ENCODE data around the gene AP2B1. TPM values are rescaled to one million over a fixed set of nuclear protein-coding genes. Genes with fewer than 3 reads are reported as not detected.
"Not testable (repeated sequence)": the region's sequence is repeated elsewhere in the genome, so short reads cannot be mapped to it uniquely, and the experiment has no call there.

AP2B1 gene
- total RNA-seq (2014; rRNA removed; shearing (Covaris generic)): 104 and 126 TPM in 2 replicates

GRCh38 chr17:35587074-35587961 is at the start of gene AP2B1:
TSS of gene AP2B1 (plus strand) at chr17:35587322. CDS start at chr17:35594031, 6,709 bp downstream.
- in situ Hi-C loops (cut with HindIII; ENCODE audit: low sequenced_read_pairs): no loop called here
- DNase-seq (ENCODE audit: low spot score): peak; percentile 95

GRCh38 chr17:35537601-35538141 is 49.5 kb upstream of the AP2B1 start, which contains the start of gene SLFN12L:
TSS of gene SLFN12L (minus strand) at chr17:35537678. CDS start at chr17:35522364, 15,314 bp downstream.
- no peak for DNase-seq (ENCODE audit: low spot score)
- in situ Hi-C loops (cut with HindIII; ENCODE audit: low sequenced_read_pairs): no loop called here

- in situ Hi-C loops (cut with HindIII; ENCODE audit: low sequenced_read_pairs): no loop called here
- DNase-seq (ENCODE audit: low spot score): no peak
Observed at GRCh38 chr17:35539659-35540026, 47.5 kb upstream of the AP2B1 start.

GRCh38 chr17:35540589-35541404 is 46.3 kb upstream of the AP2B1 start:
- no peak for DNase-seq (ENCODE audit: low spot score)
- in situ Hi-C loops (cut with HindIII; ENCODE audit: low sequenced_read_pairs): no loop called here

- no peak for DNase-seq (ENCODE audit: low spot score)
- in situ Hi-C loops (cut with HindIII; ENCODE audit: low sequenced_read_pairs): no loop called here
Observed at GRCh38 chr17:35541434-35541833, 45.7 kb upstream of the AP2B1 start.

GRCh38 chr17:35542990-35543389 is 44.1 kb upstream of the AP2B1 start:
- no peak for DNase-seq (ENCODE audit: low spot score)
- in situ Hi-C loops (cut with HindIII; ENCODE audit: low sequenced_read_pairs): no loop called here

- DNase-seq (ENCODE audit: low spot score): no peak
- in situ Hi-C loops (cut with HindIII; ENCODE audit: low sequenced_read_pairs): no loop called here
Observed at GRCh38 chr17:35543856-35544255, 43.3 kb upstream of the AP2B1 start.

- DNase-seq (ENCODE audit: low spot score): no peak
- in situ Hi-C loops (cut with HindIII; ENCODE audit: low sequenced_read_pairs): no loop called here
Observed at GRCh38 chr17:35545150-35545549, 42.0 kb upstream of the AP2B1 start.

- DNase-seq (ENCODE audit: low spot score): no peak
- in situ Hi-C loops (cut with HindIII; ENCODE audit: low sequenced_read_pairs): no loop called here
Observed at GRCh38 chr17:35546487-35546886, 40.6 kb upstream of the AP2B1 start.

- in situ Hi-C loops (cut with HindIII; ENCODE audit: low sequenced_read_pairs): no loop called here
Observed at GRCh38 chr17:35548208-35548810, 38.8 kb upstream of the AP2B1 start.

GRCh38 chr17:35548978-35549377 is 38.1 kb upstream of the AP2B1 start:
- no peak for DNase-seq (ENCODE audit: low spot score)
- in situ Hi-C loops (cut with HindIII; ENCODE audit: low sequenced_read_pairs): no loop called here

More at GRCh38 chr17:35548208-35548810, 38.8 kb upstream of the AP2B1 start:
- no peak for DNase-seq (ENCODE audit: low spot score)

- no peak for DNase-seq (ENCODE audit: low spot score)
- in situ Hi-C loops (cut with HindIII; ENCODE audit: low sequenced_read_pairs): no loop called here
Observed at GRCh38 chr17:35553310-35553709, 33.8 kb upstream of the AP2B1 start.

- in situ Hi-C loops (cut with HindIII; ENCODE audit: low sequenced_read_pairs): no loop called here
- no peak for DNase-seq (ENCODE audit: low spot score)
Observed at GRCh38 chr17:35554668-35555067, 32.5 kb upstream of the AP2B1 start.

- in situ Hi-C loops (cut with HindIII; ENCODE audit: low sequenced_read_pairs): no loop called here
Observed at GRCh38 chr17:35555691-35556090, 31.4 kb upstream of the AP2B1 start.

GRCh38 chr17:35557353-35557752 is 29.8 kb upstream of the AP2B1 start:
- in situ Hi-C loops (cut with HindIII; ENCODE audit: low sequenced_read_pairs): no loop called here
- no peak for DNase-seq (ENCODE audit: low spot score)

More at GRCh38 chr17:35555691-35556090, 31.4 kb upstream of the AP2B1 start:
- no peak for DNase-seq (ENCODE audit: low spot score)

- in situ Hi-C loops (cut with HindIII; ENCODE audit: low sequenced_read_pairs): no loop called here
- DNase-seq (ENCODE audit: low spot score): no peak
Observed at GRCh38 chr17:35559495-35560210, 27.5 kb upstream of the AP2B1 start.

GRCh38 chr17:35560703-35561102 is 26.4 kb upstream of the AP2B1 start, which contains the start of gene SLFN14:
TSS of gene SLFN14 (minus strand) at chr17:35560819. CDS start at chr17:35558062, 2,757 bp downstream.
- in situ Hi-C loops (cut with HindIII; ENCODE audit: low sequenced_read_pairs): no loop called here
- no peak for DNase-seq (ENCODE audit: low spot score)

GRCh38 chr17:35563181-35563580 is 23.9 kb upstream of the AP2B1 start:
- in situ Hi-C loops (cut with HindIII; ENCODE audit: low sequenced_read_pairs); DNase-seq (ENCODE audit: low spot score): not testable (repeated sequence)

- in situ Hi-C loops (cut with HindIII; ENCODE audit: low sequenced_read_pairs): no loop called here
- DNase-seq (ENCODE audit: low spot score): no peak
Observed at GRCh38 chr17:35566968-35567367, 20.2 kb upstream of the AP2B1 start.

All from G401 (cell line).